HEK293T (cell line): Measurements from ENCODE around the gene AFF4.

ENCODE experiments used
- CTBP1 ChIP-seq: fragments of 450-650 bp; IDR thresholded peaks from 2 replicates; pipeline ENCODE4 v1.6.1; 2016; ENCODE audit warnings: borderline replicate concordance
- FOXM1 ChIP-seq: fragments of 450-650 bp; IDR thresholded peaks from 2 replicates; pipeline ENCODE4 v1.6.1; 2017; ENCODE audit warnings: mild to moderate bottlenecking, borderline replicate concordance
- SP1 ChIP-seq: fragments of 450-650 bp; IDR thresholded peaks from 2 replicates; pipeline ENCODE4 v1.6.1; 2017
- TARDBP ChIP-seq: fragments of 450-650 bp; IDR thresholded peaks from 2 replicates; pipeline ENCODE4 v1.6.1; 2016

DNA sequence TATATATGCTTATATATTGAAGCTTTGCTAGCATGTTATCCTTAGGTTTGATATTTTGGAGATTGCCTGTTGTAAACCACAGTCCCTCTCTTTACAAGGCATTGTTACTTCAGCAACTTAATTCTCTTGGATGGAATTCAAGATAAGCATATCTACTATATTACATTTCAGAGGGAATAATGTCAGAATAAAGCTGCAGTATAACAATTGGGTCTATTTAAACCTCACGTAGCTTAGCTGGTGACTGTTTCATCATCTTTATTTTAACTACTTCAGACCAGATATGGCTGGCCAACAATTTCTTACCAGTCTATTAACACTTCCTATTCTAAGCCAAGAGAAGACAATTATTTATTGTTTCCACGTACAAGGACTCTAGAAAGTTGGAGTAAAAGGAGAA, 35.8 kb upstream of the AFF4 start:
- TF ChIP-seq SP1, result no peak
- TF ChIP-seq FOXM1, result no peak
- TF ChIP-seq TARDBP, result no peak
- no peak for TF ChIP-seq CTBP1
